Measurements from ENCODE around the gene C3orf52. TPM values are rescaled to one million over a fixed set of nuclear protein-coding genes. Genes with fewer than 3 reads are reported as not detected.
A peak's percentile ranks its signal among the peaks of the same experiment; 100 is the strongest.

Gene C3orf52
- total RNA-seq, 2 donors from 2014 or later: 35.7 to 35.8 TPM

DNA sequence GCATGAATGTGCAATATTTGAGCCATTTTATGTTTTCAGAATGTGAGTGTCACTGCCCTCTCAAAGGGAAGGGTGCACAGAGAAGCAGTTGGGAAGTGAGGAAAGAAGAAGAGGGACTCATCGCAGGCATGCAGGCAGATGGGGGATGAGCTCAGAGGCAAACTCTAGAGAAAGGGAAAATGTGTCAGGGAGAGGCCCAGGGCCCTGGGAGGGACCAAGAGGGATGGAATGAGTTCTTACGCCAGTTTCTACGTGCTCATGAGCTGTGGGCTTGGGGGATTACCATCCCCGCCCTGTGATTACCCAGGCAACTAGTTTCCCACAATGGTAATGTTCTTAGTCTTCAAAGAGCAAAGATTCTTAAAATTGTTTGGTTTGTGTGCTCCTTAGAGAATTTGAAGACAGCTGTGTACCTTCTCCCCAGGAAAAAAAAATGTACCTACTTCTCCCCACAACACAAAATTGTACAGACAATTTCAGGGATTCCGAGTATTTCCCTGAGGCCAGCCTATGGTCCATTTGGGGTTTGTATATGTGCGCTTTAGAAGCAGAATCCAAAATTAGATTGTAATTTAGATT, 29.1 kb downstream of the C3orf52 start:
- no peak for DNase-seq
- intact Hi-C loops (cut with DNase I, micrococcal nuclease): no loop called here
- no peak for ATAC-seq

DNA sequence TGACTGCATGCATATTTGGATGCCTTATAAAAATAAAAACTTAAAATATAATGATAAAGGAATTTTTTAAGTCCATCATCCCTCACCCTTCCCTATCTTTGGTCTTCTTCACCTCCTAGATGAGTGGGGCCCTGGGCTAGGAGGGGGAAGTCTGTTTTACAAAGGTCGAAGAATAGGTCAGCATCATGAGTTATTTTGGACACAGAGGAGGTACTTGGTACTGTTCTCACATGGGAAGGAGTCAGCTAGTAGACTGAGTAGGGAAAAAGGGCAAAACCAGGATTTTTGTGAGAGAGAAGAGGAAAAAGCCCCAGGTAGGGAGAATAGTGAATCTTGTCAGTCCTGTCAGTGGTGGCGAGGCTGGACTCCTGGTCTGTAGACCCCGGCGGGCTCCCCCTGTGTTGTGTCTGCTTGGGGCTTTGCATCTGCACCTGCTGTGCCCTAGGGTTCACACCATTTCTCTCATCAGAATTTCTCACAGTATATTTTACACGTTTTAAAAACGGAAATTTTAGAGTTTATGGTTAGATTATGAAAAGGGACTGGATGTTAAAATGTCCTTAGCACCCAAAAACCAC, 29.7 kb downstream of the C3orf52 start:
- intact Hi-C loops (cut with DNase I, micrococcal nuclease): no loop called here
- DNase-seq (no peak), ATAC-seq (no peak)

DNA sequence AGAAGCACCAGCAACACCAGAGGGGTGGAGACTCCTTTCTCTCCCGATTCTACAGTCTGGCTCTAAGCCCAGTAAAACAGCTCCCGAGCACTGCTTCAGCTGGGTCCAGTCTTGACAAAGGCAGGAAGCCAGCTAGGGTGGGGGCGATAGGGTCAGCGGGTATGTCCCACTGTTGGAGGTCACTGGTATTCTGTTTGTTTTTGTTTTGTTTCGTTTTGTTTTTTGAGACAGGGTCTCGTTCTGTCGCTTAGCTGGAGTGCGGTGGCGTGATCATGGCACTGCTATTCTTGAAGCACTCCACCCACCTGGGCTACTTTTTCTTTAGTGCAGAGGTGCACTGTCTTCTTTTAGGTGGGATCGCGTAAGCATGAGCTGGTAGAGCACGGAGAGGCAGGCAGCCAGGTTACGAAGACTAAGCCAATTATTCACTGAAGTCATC, 30.6 kb downstream of the C3orf52 start:
- no peak for DNase-seq
- ATAC-seq: no peak
- intact Hi-C loops (cut with DNase I, micrococcal nuclease): no loop called here

DNA sequence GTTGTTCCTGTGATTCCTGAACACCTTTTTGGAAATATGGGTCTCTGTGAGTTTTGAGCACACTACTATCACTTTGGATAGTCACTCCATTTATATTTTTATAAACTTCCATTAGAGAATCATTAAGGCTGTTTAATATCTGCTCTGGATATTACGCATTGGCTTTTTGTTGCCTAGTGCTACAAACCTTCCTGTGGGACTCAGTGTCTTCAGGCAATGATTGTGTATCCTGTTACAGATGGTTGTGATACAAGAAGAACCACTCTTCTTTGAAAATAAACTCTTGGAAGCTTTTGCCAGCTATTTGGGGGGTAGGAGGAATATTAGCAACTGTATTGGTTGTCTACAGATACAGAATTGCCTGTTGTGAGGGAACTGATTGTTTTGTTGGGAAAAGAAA, 31.2 kb downstream of the C3orf52 start:
- ATAC-seq (no peak), DNase-seq (no peak)
- intact Hi-C loops (cut with DNase I, micrococcal nuclease): no loop called here

DNA sequence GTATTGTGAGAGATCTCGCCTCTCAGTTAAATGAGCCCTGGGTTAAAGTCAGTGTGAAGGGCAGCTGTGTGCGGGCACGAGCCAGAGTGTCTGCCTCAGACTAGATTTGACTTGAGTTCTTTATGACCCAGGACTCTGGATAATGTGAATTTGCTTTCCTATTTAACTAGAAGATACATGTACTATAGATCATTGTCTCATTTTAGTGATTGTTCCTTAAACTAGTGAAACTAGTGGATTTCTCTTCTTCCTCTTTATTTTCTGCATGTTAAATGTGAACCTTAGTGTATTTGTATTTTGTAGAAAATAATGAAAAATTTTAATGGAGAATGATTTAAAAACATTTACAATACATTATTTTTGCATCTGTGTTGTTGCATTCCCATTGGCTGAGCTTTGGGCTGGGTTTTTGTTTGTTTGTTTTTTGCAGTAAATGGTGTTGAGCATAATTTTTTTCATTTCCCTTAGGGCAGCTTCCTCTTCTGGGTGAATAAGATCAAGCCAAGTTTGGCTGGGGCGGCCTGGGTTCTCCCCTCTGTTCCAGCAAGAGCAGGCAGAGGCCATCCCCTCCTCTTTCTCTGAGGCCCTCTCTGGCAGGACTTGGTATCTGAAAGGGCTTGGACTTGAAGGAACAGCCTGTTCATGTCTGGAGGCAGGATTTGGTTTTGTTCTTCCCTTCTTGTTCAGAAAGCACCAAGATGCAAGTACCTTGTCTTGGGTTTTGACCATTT, 31.8 kb downstream of the C3orf52 start:
- intact Hi-C loops (cut with DNase I, micrococcal nuclease): no loop called here
- no peak for ATAC-seq
- peak; percentile 29 to 38 for DNase-seq

DNA sequence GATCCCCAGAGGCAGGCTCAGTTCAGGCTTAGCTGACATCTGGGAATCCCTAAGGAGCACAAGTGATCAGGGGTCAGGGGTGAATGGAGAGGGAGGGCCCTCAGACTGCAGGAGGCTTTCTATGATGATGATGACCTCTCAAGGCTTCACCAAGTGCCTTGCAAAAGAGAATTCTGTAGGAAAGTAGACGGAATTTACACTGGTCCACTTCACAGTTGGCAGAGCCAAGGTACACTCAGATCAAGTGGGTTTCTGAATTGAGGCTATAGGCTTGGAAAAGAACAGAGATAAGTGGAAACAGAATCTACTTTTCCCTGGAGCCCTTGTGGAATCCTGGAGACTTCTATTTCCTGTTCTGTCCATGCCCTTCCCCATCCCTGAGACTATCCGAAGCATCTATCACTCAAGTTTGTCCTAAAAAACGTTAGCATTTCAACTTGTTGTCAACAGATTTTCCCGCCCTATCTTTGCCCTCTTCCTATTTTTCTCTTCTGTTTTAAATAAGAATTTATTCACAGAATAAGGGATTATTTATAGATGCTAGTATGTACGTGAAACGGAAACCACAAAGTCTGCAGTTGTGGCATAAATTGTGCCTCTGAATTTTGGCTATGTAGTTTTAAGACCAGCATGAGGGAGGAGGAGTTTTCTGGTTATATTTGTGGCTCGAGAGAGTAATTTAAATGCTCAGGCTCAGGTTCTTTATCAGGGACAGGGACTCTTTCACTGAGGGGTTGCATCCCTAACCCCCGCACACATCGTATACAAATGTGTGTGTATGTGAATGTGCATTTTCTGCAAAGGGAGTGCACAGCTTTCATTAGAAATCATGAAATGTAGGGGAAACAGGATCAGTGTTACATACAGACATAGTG, 34.0 kb downstream of the C3orf52 start:
- ATAC-seq (no peak), DNase-seq (no peak)
- intact Hi-C loops (cut with DNase I, micrococcal nuclease): no loop called here

DNA sequence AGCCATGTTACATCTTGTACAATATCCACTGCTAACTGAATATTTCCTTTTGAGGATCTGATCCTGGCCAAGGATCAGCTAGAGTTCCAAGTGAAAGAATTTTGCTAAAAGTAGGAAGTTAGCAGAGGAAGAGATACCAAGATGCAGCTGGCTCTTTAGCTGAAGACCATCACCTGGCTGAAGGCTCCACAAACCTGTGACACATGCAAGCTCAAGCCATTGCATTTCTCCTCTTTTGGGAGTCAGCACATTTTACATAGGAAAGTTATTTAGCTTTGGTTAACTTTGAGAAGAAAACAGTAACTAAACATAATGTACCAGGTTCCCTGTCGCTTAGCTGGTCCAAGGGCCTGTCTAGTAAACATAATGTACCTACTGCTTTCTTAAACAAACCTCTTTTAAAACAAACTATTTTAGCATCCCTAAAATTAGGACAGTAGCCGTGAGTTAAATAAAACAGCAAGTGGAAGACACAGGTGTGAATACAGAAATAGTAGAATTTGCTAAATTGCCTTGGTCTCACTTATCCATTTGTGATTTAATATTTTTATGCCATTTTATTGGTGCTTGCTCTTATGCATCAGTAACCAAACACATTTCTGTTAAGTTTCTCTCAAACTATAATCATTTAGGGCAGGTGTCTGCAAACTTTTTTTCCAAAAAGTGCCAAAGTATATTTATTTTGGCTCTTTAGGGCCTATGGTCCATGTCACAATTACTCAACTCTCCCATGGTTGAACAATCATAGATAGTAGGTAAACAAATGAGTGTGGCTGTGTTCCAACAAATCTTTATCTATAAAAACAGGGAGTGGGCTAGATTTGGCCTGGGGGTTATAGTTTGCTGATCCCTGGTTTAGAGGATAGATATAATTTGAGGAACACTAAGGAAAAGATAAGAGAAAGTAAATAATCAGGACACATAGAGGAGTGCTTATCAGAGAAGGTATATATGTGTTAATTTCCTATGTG, 35.7 kb downstream of the C3orf52 start:
- no peak for ATAC-seq
- no peak for DNase-seq
- intact Hi-C loops (cut with DNase I, micrococcal nuclease): no loop called here

DNA sequence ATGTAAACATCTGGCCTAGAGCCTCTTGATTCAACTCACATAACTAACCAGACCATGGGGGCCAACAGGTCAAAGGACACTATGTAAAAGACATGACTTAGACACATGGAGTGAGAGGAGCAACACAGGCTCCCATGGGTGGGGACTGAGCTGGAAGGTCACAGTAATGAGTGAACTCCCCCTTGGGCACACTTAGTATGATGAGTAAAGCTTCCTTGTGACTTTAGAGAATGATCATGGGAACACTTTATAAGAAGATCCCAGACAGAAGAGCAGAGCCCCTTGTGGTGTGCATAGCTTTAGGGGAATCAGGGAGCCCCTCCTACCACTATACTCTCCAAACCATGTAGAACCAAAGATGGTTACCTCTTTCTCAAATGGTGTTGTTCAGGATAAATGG, 36.7 kb downstream of the C3orf52 start:
- ATAC-seq: no peak
- no peak for DNase-seq
- intact Hi-C loops (cut with DNase I, micrococcal nuclease): no loop called here

DNA sequence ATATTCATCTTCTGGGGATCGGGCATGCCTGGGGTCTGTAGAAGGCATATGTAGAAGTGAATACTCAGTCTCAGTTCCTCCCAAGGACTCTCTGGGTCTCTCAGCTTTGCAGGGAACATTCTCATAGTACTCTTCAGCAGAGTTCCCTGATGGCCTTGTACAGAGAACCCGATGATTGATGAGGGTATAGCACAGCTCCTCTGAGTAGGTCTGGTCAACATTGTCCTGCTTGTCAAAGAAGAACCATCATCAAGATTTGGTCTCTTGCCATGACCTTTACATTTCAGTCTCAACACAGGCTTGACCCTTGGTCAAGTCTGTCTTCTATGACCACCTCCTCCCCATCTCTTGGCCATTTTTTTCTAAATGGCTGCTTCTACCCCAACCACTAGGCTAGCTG, 37.4 kb downstream of the C3orf52 start:
- intact Hi-C loops (cut with DNase I, micrococcal nuclease): no loop called here
- DNase-seq (no peak), ATAC-seq (no peak)

DNA sequence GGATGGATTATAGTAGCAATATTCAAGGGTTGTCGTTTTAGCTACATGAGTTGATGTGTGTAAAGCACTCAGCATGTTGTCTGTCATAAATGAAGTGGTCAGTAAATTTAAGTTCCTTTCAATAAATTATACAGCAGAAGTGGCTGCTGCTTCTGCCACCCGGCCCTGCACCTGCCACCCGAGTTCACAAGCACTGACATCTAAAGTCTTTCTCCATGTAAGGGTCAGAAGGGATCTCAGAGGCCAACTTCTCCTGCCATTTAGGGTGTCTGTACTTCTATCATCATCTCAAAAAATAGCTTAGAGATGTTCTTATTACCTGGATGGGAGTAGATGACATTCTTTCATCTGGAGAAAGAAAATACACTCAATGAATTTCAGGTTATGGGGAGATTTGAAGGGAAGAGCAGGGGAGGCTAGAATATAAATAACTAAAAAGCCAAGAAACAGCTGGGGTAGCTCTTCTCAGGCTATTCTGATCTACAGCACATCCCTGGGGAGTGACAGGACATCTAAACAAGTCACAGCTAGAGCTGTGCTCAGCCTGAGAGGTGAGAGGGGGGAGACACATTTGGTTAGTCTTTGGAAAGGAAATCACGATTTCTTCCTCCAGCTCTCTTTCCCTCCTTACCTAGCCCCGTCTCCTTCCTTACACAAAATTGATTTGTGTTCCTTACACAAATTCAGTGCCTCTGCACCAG, 38.9 kb downstream of the C3orf52 start:
- DNase-seq (no peak), ATAC-seq (no peak)
- intact Hi-C loops (cut with DNase I, micrococcal nuclease): no loop called here

DNA sequence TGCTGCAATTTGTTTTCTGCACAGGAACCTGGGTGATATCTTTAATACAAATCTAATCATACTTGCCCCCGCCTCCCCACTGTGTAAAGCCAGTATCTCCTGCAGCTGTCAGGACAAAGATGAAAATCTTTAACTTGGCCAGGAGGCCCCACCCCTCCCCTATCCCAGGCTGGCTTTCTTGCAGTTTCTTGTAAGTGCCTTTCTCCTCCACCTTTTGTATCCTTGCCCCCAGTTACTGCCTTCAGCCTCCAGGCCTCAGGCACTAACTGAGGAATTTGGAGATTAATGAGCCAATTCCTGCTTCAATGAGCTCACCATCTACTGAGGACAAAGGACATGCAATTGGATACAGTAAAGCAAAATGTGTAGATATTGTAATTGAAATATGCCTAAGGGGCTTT, 40.3 kb downstream of the C3orf52 start:
- DNase-seq (no peak), ATAC-seq (no peak)
- intact Hi-C loops (cut with DNase I, micrococcal nuclease): no loop called here

DNA sequence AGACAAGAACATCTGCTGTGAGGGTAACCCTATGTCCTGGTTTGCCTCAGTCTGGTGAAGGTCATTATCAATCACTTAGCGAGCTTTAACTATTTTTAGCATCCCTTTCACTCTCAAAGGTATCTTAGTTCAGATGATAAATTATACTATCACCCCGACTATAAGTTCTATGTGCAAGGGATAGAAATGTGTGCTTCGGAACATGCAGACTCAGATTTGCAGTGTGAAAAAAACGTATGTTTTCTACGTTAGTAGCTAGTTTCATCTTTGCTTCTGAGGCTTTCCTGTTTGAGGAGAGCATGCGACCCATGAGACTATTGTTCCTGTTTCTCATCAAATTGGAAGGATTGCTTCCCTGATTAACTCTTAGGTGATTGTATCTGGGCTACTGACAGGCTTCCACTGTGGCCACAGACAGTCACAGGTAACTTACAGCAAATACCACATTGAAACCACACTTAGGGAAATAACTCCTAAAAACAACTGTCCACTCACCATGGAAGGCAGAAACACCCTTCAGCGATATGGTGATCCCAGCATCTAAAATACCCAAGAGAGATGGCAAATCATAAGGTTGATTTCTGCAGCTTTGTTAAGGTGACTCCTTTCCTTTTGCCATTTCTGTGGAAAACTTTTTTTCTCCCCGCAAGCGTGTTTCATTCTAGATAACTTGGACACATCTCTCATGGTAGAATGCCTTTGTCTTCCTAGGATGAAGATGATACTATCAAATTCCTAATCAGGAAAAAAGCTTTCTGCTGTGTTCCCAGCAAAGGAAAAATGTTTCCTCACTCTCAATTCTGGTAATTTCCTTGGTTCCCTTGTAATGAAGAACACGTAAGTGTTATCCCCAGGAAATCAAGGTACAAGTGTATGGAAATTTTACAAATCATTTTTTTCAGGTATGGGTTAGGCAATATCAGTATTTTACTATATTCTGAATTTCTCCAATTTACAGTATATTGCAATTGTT, 41.6 kb downstream of the C3orf52 start:
- no peak for ATAC-seq
- intact Hi-C loops (cut with DNase I, micrococcal nuclease): no loop called here
- no peak for DNase-seq

DNA sequence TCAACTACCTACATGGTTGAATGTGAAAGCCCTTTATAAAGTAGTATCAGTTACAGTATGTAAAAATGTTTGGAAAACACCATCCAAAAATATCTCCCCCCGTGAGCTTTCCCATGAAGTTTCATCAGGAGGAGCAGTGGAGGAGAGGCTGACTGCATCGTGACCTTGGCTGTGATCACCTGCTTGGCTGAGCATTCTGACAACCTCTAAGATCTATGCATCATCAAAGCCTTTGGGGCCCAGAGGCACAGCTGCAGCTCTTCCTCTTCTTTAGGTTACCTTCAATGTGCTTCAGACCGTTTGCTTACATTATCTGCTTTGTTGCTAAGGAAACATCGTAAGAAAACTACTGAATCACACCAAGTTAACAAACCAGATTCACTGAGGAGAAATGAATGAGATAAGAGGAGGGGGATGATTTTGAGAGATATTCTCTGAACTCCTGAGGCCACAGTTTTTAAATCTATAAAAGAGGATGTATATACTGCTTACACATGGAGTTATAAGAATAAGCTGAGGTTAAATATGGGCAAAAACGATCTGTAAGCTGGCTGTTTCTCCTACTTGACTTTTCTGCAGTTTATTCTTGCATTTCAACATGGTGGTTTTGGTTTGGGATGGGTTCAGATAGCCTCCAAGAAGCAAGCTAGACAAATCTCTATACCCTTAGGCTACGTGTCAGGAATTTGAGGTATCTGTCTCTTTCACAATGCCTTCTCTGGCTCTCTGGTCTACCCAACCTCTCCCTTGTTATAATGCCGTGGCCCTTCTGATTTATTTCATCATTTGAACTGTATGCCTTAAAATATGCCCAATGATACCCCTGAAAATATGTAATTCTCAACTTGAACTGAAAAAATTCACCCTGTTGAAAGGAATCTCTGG, 42.9 kb downstream of the C3orf52 start:
- intact Hi-C loops (cut with DNase I, micrococcal nuclease): no loop called here
- ATAC-seq (peak; percentile 17), DNase-seq (no peak)

DNA sequence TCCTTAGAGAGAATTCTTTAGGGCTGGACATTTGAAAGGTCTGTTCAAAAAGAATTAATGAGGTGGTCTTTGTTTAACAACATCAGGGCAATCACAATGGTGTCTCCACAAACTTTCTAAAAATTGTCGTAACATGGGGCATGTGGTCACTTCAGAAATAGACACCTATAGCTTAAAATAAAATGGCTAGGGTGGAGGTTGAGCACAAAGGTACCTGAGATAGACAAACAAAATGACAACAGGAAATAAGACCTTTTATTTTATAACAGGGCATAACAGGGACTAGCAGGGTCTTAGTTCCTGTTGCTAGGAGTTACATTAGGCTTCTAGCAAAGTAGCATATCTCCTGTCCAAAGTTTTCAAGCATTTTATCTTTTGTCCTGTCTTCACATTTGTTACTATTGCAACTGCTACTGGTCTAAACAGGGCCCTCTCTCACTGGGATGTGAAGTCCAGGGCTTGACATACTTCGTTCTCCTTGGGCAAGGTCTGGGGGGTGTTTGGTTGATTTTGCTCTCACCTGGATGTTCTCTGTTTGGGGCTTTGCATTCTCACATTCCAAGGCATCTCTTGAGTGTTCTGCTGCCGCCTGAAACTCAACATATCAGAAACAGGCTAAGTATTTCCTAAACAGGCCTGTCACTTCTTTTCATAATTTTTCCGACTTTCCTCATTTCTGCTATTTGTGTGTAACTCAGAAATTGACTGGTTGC, 43.9 kb downstream of the C3orf52 start:
- ATAC-seq (no peak), DNase-seq (no peak)
- intact Hi-C loops (cut with DNase I, micrococcal nuclease): loop anchor here in 1 of 2 donors (10.0 kb wide), 1 partner anchor 385 kb away; no protein-coding TSS in a partner anchor

DNA sequence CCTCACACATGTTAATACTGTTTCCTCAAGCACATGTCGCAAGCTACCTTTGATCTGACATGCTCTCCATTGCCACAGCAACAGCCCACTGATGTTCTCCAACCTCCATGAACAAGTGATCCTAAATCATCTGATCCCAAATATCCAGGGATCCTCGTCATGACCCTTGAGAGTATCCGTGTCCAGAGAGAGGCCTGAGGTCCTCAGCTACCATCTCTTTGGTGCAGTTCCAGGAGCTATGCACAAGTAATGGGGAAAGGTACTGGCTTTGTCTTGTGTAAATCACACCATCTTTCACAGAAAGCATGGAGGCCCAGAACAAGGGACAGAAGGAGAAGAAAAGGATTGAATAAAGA, 44.4 kb downstream of the C3orf52 start:
- DNase-seq (no peak), ATAC-seq (no peak)
- intact Hi-C loops (cut with DNase I, micrococcal nuclease): loop anchor here in 1 of 2 donors (10.0 kb wide), 1 partner anchor 384 kb away; no protein-coding TSS in a partner anchor

Measured in left colon (tissue), 2 donors.